GM18867 (cell line): Measurements from ENCODE around the gene ENOPH1.
"Not testable (repeated sequence)": the region's sequence is repeated elsewhere in the genome, so short reads cannot be mapped to it uniquely, and the experiment has no call there.

ENCODE experiments used
- ATAC-seq: cut with Tn5 transposase; IDR thresholded peaks from one replicate; pipeline ENCODE4 v1.9.1; 2021; ENCODE audit warnings: mild to moderate bottlenecking, moderate library complexity; ENCODE audit not compliant: unreplicated experiment

ENOPH1 gene

GRCh38 chr4:82467471-82467870 is 37.1 kb downstream of the ENOPH1 start:
- no peak for ATAC-seq

GRCh38 chr4:82469791-82470345 is 39.5 kb downstream of the ENOPH1 start:
- no peak for ATAC-seq

- ATAC-seq = not testable (repeated sequence)
Measured at GRCh38 chr4:82473080-82473479, 42.7 kb downstream of the ENOPH1 start.

GRCh38 chr4:82473621-82474164 is 43.3 kb downstream of the ENOPH1 start:
- no peak for ATAC-seq

GRCh38 chr4:82475931-82476330 is 45.5 kb downstream of the ENOPH1 start:
- not testable (repeated sequence) for ATAC-seq

- not testable (repeated sequence) for ATAC-seq
Measured at GRCh38 chr4:82477469-82477868, 47.1 kb downstream of the ENOPH1 start.

- no peak for ATAC-seq
Measured at GRCh38 chr4:82479562-82479961, 49.2 kb downstream of the ENOPH1 start.

- no peak for ATAC-seq
Measured at GRCh38 chr4:82480771-82481505, 50.5 kb downstream of the ENOPH1 start.

GRCh38 chr4:82481506-82481840 is 51.1 kb downstream of the ENOPH1 start:
- no peak for ATAC-seq

- no peak for ATAC-seq
Measured at GRCh38 chr4:82482387-82482786, 52.0 kb downstream of the ENOPH1 start.

GRCh38 chr4:82484996-82485783 is 54.8 kb downstream of the ENOPH1 start:
- ATAC-seq = no peak

- ATAC-seq = no peak
Measured at GRCh38 chr4:82489076-82489475, 58.7 kb downstream of the ENOPH1 start.

GRCh38 chr4:82489987-82490386 is 59.6 kb downstream of the ENOPH1 start:
- no peak for ATAC-seq

- ATAC-seq = no peak
Measured at GRCh38 chr4:82491251-82491960, 61.0 kb downstream of the ENOPH1 start.

- no peak for ATAC-seq
Measured at GRCh38 chr4:82493721-82494425, 63.5 kb downstream of the ENOPH1 start.

- no peak for ATAC-seq
Measured at GRCh38 chr4:82495666-82496065, 65.3 kb downstream of the ENOPH1 start.

GRCh38 chr4:82496349-82496748 is 66.0 kb downstream of the ENOPH1 start:
- no peak for ATAC-seq

- no peak for ATAC-seq
Measured at GRCh38 chr4:82499738-82500434, 69.5 kb downstream of the ENOPH1 start.

GRCh38 chr4:82500435-82501153 is 70.2 kb downstream of the ENOPH1 start:
- ATAC-seq = no peak
